Adrenal gland (tissue), 5 donors: Measurements from ENCODE around the gene MTMR12.

Experiments
- POLR2A ChIP-seq, 2 donors: fragments of 450-650 bp; IDR thresholded peaks; one replicate each; pipeline ENCODE4 v1.6.1; 2017; ENCODE audit warnings: antibody characterized with exemption in 2 of 2, mild to moderate bottlenecking in 2 of 2, moderate library complexity in 1 of 2
- TF ChIP-seq, protein P1 (sequence below), 6 experiments: fragments of 450-650 bp in 4 of 6; fragments of 200-600 bp in 2 of 6; sonication (generic) in 1 of 6; IDR thresholded peaks; 1 replicate in 5 of 6; 2 replicates in 1 of 6; pipeline versions ENCODE4 v1.5.1 to v1.8.0; 2016 to 2021; ENCODE audit warnings: antibody characterized with exemption in 6 of 6, mild to moderate bottlenecking in 2 of 6, moderate library complexity in 1 of 6
- donor health status: DM: no; HTN: no; CAD: no.

GRCh38 chr5:32301891-32302290 lies 10.8 kb downstream of the MTMR12 start:
- TF ChIP-seq, protein P1, sequence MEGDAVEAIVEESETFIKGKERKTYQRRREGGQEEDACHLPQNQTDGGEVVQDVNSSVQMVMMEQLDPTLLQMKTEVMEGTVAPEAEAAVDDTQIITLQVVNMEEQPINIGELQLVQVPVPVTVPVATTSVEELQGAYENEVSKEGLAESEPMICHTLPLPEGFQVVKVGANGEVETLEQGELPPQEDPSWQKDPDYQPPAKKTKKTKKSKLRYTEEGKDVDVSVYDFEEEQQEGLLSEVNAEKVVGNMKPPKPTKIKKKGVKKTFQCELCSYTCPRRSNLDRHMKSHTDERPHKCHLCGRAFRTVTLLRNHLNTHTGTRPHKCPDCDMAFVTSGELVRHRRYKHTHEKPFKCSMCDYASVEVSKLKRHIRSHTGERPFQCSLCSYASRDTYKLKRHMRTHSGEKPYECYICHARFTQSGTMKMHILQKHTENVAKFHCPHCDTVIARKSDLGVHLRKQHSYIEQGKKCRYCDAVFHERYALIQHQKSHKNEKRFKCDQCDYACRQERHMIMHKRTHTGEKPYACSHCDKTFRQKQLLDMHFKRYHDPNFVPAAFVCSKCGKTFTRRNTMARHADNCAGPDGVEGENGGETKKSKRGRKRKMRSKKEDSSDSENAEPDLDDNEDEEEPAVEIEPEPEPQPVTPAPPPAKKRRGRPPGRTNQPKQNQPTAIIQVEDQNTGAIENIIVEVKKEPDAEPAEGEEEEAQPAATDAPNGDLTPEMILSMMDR (IDR thresholded peaks at IDR 0.05), result no peak
- no peak for TF ChIP-seq POLR2A (IDR thresholded peaks at IDR 0.05)
